PFSK-1 (cell line): ENCODE measurements around the gene CPNE6.

ENCODE experiments used
- FOXP2 ChIP-seq: optimal IDR thresholded peaks from 2 replicates; pipeline ENCODE3; 2011; ENCODE audit warnings: borderline replicate concordance, control low read depth, inconsistent platforms; ENCODE audit not compliant: insufficient read depth; ENCODE audit errors: extremely low read length, extremely low read depth
- POLR2AphosphoS5 ChIP-seq: IDR thresholded peaks from 2 replicates; pipeline ENCODE4 v1.6.1; 2012; ENCODE audit warnings: low read depth, mild to moderate bottlenecking, control low read depth, low read length, moderate library complexity
- REST ChIP-seq, 2 experiments: IDR thresholded peaks; 2 replicates each; pipeline versions ENCODE4 v1.6.1 to v1.8.0; 2011 to 2012; ENCODE audit warnings: low read depth in 2 of 2, low read length in 2 of 2, control low read depth in 1 of 2, inconsistent platforms in 1 of 2, mild to moderate bottlenecking in 1 of 2, moderate library complexity in 1 of 2; ENCODE audit not compliant: insufficient read depth in 1 of 2
- SIN3A ChIP-seq: IDR thresholded peaks from 2 replicates; pipeline ENCODE4 v1.6.1; 2012; ENCODE audit warnings: mild to moderate bottlenecking, low read length, moderate library complexity, borderline replicate concordance; ENCODE audit not compliant: insufficient read depth
- TAF1 ChIP-seq: IDR thresholded peaks from 2 replicates; pipeline ENCODE4 v1.6.1; 2012; ENCODE audit warnings: low read length, control low read depth, borderline replicate concordance; ENCODE audit not compliant: insufficient read depth

Gene CPNE6

GRCh38 chr14:24093207-24093900 lies 22.0 kb downstream of the CPNE6 start:
- TF ChIP-seq POLR2AphosphoS5 (no peak), TAF1 (no peak), REST (IDR thresholded peaks at IDR 0.05; ENCODE audit: insufficient read depth in 1 of 2, low read depth in 2 of 2, low read length in 2 of 2) (no peak), FOXP2 (no peak), SIN3A (no peak)

GRCh38 chr14:24093901-24094840 lies 22.8 kb downstream of the CPNE6 start, which contains the start of gene PCK2:
PCK2 (plus strand) TSS chr14:24094311; CDS start chr14:24094406, 95 bp downstream.
- no peak for TF ChIP-seq REST (IDR thresholded peaks at IDR 0.05; ENCODE audit: insufficient read depth in 1 of 2, low read depth in 2 of 2, low read length in 2 of 2)
- TF ChIP-seq TAF1 = no peak
- TF ChIP-seq SIN3A = no peak
- no peak for TF ChIP-seq POLR2AphosphoS5
- TF ChIP-seq FOXP2 = no peak

GRCh38 chr14:24094841-24095270 lies 23.5 kb downstream of the CPNE6 start:
- TF ChIP-seq REST (IDR thresholded peaks at IDR 0.05; ENCODE audit: insufficient read depth in 1 of 2, low read depth in 2 of 2, low read length in 2 of 2) (no peak), POLR2AphosphoS5 (no peak), FOXP2 (no peak), TAF1 (no peak), SIN3A (no peak)

GRCh38 chr14:24095271-24096068 lies 24.1 kb downstream of the CPNE6 start:
- TF ChIP-seq TAF1 (no peak), POLR2AphosphoS5 (no peak), FOXP2 (no peak), SIN3A (no peak), REST (IDR thresholded peaks at IDR 0.05; ENCODE audit: insufficient read depth in 1 of 2, low read depth in 2 of 2, low read length in 2 of 2) (no peak)
